CD4-positive, alpha-beta T cell treated with Interleukin-1 beta for 1 hour (primary cell): ENCODE data around the gene DDHD1.
A peak's percentile ranks its signal among the peaks of the same experiment; 100 is the strongest.
"Not testable (repeated sequence)": the region's sequence is repeated elsewhere in the genome, so short reads cannot be mapped to it uniquely, and the experiment has no call there.

Experiments used
- DNase-seq, 2 donors: peaks; one replicate each; pipeline ENCODE4 v3.0.0-alpha.2; 2020 to 2022

The DDHD1 gene

GRCh38 chr14:53151523-53152183 lies 1.5 kb downstream of the DDHD1 start:
- DNase-seq, result peak; percentile 30 to 51

- DNase-seq, result no peak
Measured at GRCh38 chr14:53149668-53150316, 3.3 kb downstream of the DDHD1 start.

- DNase-seq, result no peak
Measured at GRCh38 chr14:53148671-53149070, 4.5 kb downstream of the DDHD1 start.

- no peak for DNase-seq
Measured at GRCh38 chr14:53147893-53148292, 5.2 kb downstream of the DDHD1 start.

GRCh38 chr14:53147208-53147607 lies 5.9 kb downstream of the DDHD1 start:
- DNase-seq, result no peak

- DNase-seq, result no peak
Measured at GRCh38 chr14:53146739-53147138, 6.4 kb downstream of the DDHD1 start.

- no peak for DNase-seq
Measured at GRCh38 chr14:53144244-53144643, 8.9 kb downstream of the DDHD1 start.

GRCh38 chr14:53140585-53140984 lies 12.5 kb downstream of the DDHD1 start:
- no peak for DNase-seq

GRCh38 chr14:53137568-53138203 lies 15.4 kb downstream of the DDHD1 start:
- DNase-seq, result no peak

GRCh38 chr14:53130491-53130890 lies 22.6 kb downstream of the DDHD1 start:
- not testable (repeated sequence) for DNase-seq

- no peak for DNase-seq
Measured at GRCh38 chr14:53128303-53129028, 24.7 kb downstream of the DDHD1 start.

- no peak for DNase-seq
Measured at GRCh38 chr14:53127832-53128231, 25.3 kb downstream of the DDHD1 start.

- DNase-seq, result no peak
Measured at GRCh38 chr14:53127151-53127550, 26.0 kb downstream of the DDHD1 start.

- DNase-seq, result no peak
Measured at GRCh38 chr14:53126731-53127130, 26.4 kb downstream of the DDHD1 start.

GRCh38 chr14:53124786-53125185 lies 28.3 kb downstream of the DDHD1 start:
- no peak for DNase-seq

GRCh38 chr14:53121419-53121818 lies 31.7 kb downstream of the DDHD1 start:
- DNase-seq, result not testable (repeated sequence)

- DNase-seq, result not testable (repeated sequence)
Measured at GRCh38 chr14:53117479-53117878, 35.6 kb downstream of the DDHD1 start.

- DNase-seq, result no peak
Measured at GRCh38 chr14:53113989-53114388, 39.1 kb downstream of the DDHD1 start.

- DNase-seq, result no peak
Measured at GRCh38 chr14:53110096-53110495, 43.0 kb downstream of the DDHD1 start.

GRCh38 chr14:53109105-53110041 lies 43.8 kb downstream of the DDHD1 start:
- peak; percentile 16 to 61 for DNase-seq

GRCh38 chr14:53108292-53109104 lies 44.6 kb downstream of the DDHD1 start:
- DNase-seq, result no peak
